ENCODE results near the gene DAPK1. TPM values are rescaled to one million over a fixed set of nuclear protein-coding genes. Genes with fewer than 3 reads are reported as not detected.

DAPK1 gene
- total and polyA plus RNA-seq, 3 experiments from 2014 or later: 3.7 to 4.3 TPM; not detected in 1

- Mint-ChIP-seq H3K4me1 (peaks cover 11 to 22% (median 12%) of the 10 kb centered on the region in 3 donors), H3K4me3 (no peak overlapping the region), H3K36me3 (no peaks in the 10 kb centered on the region), H3K27ac (no peak overlapping the region), H3K27me3 (no peaks in the 10 kb centered on the region), H3K9me3 (no peaks in the 10 kb centered on the region)
- DNase-seq: no peak
- Histone ChIP-seq H3K4me1 (ENCODE audit: insufficient read depth, low read length) (peaks cover 29% of the 10 kb centered on the region), H3K4me3 (ENCODE audit: low read length) (no peak overlapping the region), H3K27me3 (ENCODE audit: insufficient read depth, low read length, poor library complexity, severe bottlenecking) (no peaks in the 10 kb centered on the region), H3K9me3 (ENCODE audit: low read length) (no peaks in the 10 kb centered on the region), H3K27ac (ENCODE audit: low read depth, low read length) (peak overlapping the region; percentile 16), H3K36me3 (ENCODE audit: insufficient read depth, low read length) (no peaks in the 10 kb centered on the region)
- CTCF ChIA-PET: no interaction called here
- POLR2A ChIA-PET: no interaction called here
Observed at GRCh38 chr9:87707805-87708506, 210.3 kb downstream of the DAPK1 start.

- Mint-ChIP-seq H3K4me3 (peak overlapping the region in 2 of 7 donors; percentile 47 to 52), H3K27me3 (no peaks in the 10 kb centered on the region), H3K4me1 (peaks cover 11 to 22% (median 12%) of the 10 kb centered on the region in 3 donors), H3K27ac (peak overlapping the region in 1 of 8 donors; percentile 15), H3K36me3 (no peaks in the 10 kb centered on the region), H3K9me3 (no peaks in the 10 kb centered on the region)
- H3K9me3 ChIP-seq (ENCODE audit: low read length): no peaks in the 10 kb centered on the region
- no peak overlapping the region for H3K27ac ChIP-seq (ENCODE audit: low read depth, low read length)
- DNase-seq: no peak
- H3K4me1 ChIP-seq (ENCODE audit: insufficient read depth, low read length): peaks cover 29% of the 10 kb centered on the region
- no peaks in the 10 kb centered on the region for H3K36me3 ChIP-seq (ENCODE audit: insufficient read depth, low read length)
- ChIA-PET POLR2A (no interaction called here), CTCF (no interaction called here)
- peak overlapping the region; percentile 15 for H3K4me3 ChIP-seq (ENCODE audit: low read length)
- no peaks in the 10 kb centered on the region for H3K27me3 ChIP-seq (ENCODE audit: insufficient read depth, low read length, poor library complexity, severe bottlenecking)
Observed at GRCh38 chr9:87708546-87708945, 210.9 kb downstream of the DAPK1 start.

- Mint-ChIP-seq H3K4me1 (peaks cover 11 to 22% (median 12%) of the 10 kb centered on the region in 3 donors), H3K27me3 (no peaks in the 10 kb centered on the region), H3K36me3 (no peaks in the 10 kb centered on the region), H3K9me3 (no peaks in the 10 kb centered on the region), H3K27ac (no peak overlapping the region), H3K4me3 (peak overlapping the region in 3 of 7 donors; percentile 47 to 52 (median 52))
- no peaks in the 10 kb centered on the region for H3K27me3 ChIP-seq (ENCODE audit: insufficient read depth, low read length, poor library complexity, severe bottlenecking)
- DNase-seq: no peak
- no peaks in the 10 kb centered on the region for H3K36me3 ChIP-seq (ENCODE audit: insufficient read depth, low read length)
- CTCF ChIA-PET: no interaction called here
- no peak overlapping the region for H3K27ac ChIP-seq (ENCODE audit: low read depth, low read length)
- peaks cover 29% of the 10 kb centered on the region for H3K4me1 ChIP-seq (ENCODE audit: insufficient read depth, low read length)
- H3K9me3 ChIP-seq (ENCODE audit: low read length): no peaks in the 10 kb centered on the region
- POLR2A ChIA-PET: no interaction called here
- peak overlapping the region; percentile 15 for H3K4me3 ChIP-seq (ENCODE audit: low read length)
Observed at GRCh38 chr9:87708986-87709728, 211.5 kb downstream of the DAPK1 start.

GRCh38 chr9:87710443-87710842, 212.8 kb downstream of the DAPK1 start:
- no peak for DNase-seq
- no peak overlapping the region for H3K27ac Mint-ChIP-seq
- H3K36me3 Mint-ChIP-seq: no peaks in the 10 kb centered on the region
- CTCF ChIA-PET: no interaction called here
- POLR2A ChIA-PET: no interaction called here
- H3K27me3 ChIP-seq (ENCODE audit: insufficient read depth, low read length, poor library complexity, severe bottlenecking): no peaks in the 10 kb centered on the region
- no peak overlapping the region for H3K27ac ChIP-seq (ENCODE audit: low read depth, low read length)
- peaks cover 11 to 22% (median 12%) of the 10 kb centered on the region in 3 donors for H3K4me1 Mint-ChIP-seq
- peaks cover 29% of the 10 kb centered on the region for H3K4me1 ChIP-seq (ENCODE audit: insufficient read depth, low read length)
- H3K4me3 Mint-ChIP-seq: no peak overlapping the region
- H3K27me3 Mint-ChIP-seq: peaks cover 0 to 1% of the 10 kb centered on the region in 2 donors
- H3K9me3 Mint-ChIP-seq: no peaks in the 10 kb centered on the region
- no peaks in the 10 kb centered on the region for H3K9me3 ChIP-seq (ENCODE audit: low read length)
- no peak overlapping the region for H3K4me3 ChIP-seq (ENCODE audit: low read length)
- H3K36me3 ChIP-seq (ENCODE audit: insufficient read depth, low read length): no peaks in the 10 kb centered on the region

- no peak for DNase-seq
- H3K4me3 ChIP-seq (ENCODE audit: low read length): no peak overlapping the region
- POLR2A ChIA-PET: no interaction called here
- H3K4me1 ChIP-seq (ENCODE audit: insufficient read depth, low read length): peaks cover 29% of the 10 kb centered on the region
- H3K9me3 ChIP-seq (ENCODE audit: low read length): no peaks in the 10 kb centered on the region
- H3K4me1 Mint-ChIP-seq: peaks cover 11 to 22% (median 12%) of the 10 kb centered on the region in 3 donors
- H3K27ac ChIP-seq (ENCODE audit: low read depth, low read length): no peak overlapping the region
- H3K27ac Mint-ChIP-seq: no peak overlapping the region
- H3K27me3 Mint-ChIP-seq: peaks cover 0 to 1% of the 10 kb centered on the region in 2 donors
- H3K36me3 Mint-ChIP-seq: no peaks in the 10 kb centered on the region
- H3K4me3 Mint-ChIP-seq: no peak overlapping the region
- CTCF ChIA-PET: no interaction called here
- H3K36me3 ChIP-seq (ENCODE audit: insufficient read depth, low read length): no peaks in the 10 kb centered on the region
- no peaks in the 10 kb centered on the region for H3K9me3 Mint-ChIP-seq
- H3K27me3 ChIP-seq (ENCODE audit: insufficient read depth, low read length, poor library complexity, severe bottlenecking): no peaks in the 10 kb centered on the region
Observed at GRCh38 chr9:87711857-87712800, 214.5 kb downstream of the DAPK1 start.

GRCh38 chr9:87712801-87713277, 215.2 kb downstream of the DAPK1 start:
- H3K36me3 ChIP-seq (ENCODE audit: insufficient read depth, low read length): no peaks in the 10 kb centered on the region
- no peaks in the 10 kb centered on the region for H3K36me3 Mint-ChIP-seq
- peaks cover 0 to 1% of the 10 kb centered on the region in 2 donors for H3K27me3 Mint-ChIP-seq
- no peak overlapping the region for H3K27ac Mint-ChIP-seq
- no peak overlapping the region for H3K4me3 ChIP-seq (ENCODE audit: low read length)
- ChIA-PET CTCF (no interaction called here), POLR2A (no interaction called here)
- H3K4me1 ChIP-seq (ENCODE audit: insufficient read depth, low read length): peaks cover 22% of the 10 kb centered on the region
- no peaks in the 10 kb centered on the region for H3K9me3 ChIP-seq (ENCODE audit: low read length)
- no peaks in the 10 kb centered on the region for H3K9me3 Mint-ChIP-seq
- H3K27ac ChIP-seq (ENCODE audit: low read depth, low read length): no peak overlapping the region
- H3K4me3 Mint-ChIP-seq: no peak overlapping the region
- H3K4me1 Mint-ChIP-seq: peaks cover 11 to 19% (median 12%) of the 10 kb centered on the region in 3 donors
- DNase-seq: no peak
- H3K27me3 ChIP-seq (ENCODE audit: insufficient read depth, low read length, poor library complexity, severe bottlenecking): no peaks in the 10 kb centered on the region

- H3K9me3 ChIP-seq (ENCODE audit: low read length): no peaks in the 10 kb centered on the region
- ChIA-PET CTCF (no interaction called here), POLR2A (no interaction called here)
- Mint-ChIP-seq H3K27me3 (peaks cover 0 to 2% of the 10 kb centered on the region in 2 donors), H3K36me3 (no peaks in the 10 kb centered on the region), H3K27ac (no peak overlapping the region), H3K4me3 (no peak overlapping the region), H3K4me1 (peaks cover 11 to 16% (median 12%) of the 10 kb centered on the region in 3 donors), H3K9me3 (no peaks in the 10 kb centered on the region)
- H3K27me3 ChIP-seq (ENCODE audit: insufficient read depth, low read length, poor library complexity, severe bottlenecking): no peaks in the 10 kb centered on the region
- no peak for DNase-seq
- H3K4me1 ChIP-seq (ENCODE audit: insufficient read depth, low read length): peaks cover 19% of the 10 kb centered on the region
- H3K27ac ChIP-seq (ENCODE audit: low read depth, low read length): no peak overlapping the region
- H3K4me3 ChIP-seq (ENCODE audit: low read length): no peak overlapping the region
- no peaks in the 10 kb centered on the region for H3K36me3 ChIP-seq (ENCODE audit: insufficient read depth, low read length)
Observed at GRCh38 chr9:87713278-87713987, 215.8 kb downstream of the DAPK1 start.

All from CD8-positive, alpha-beta memory T cell (primary cell).